GM21423 (cell line): ENCODE measurements around the gene SLC32A1.

Experiments used
- ATAC-seq: cut with Tn5 transposase; IDR thresholded peaks from one replicate; pipeline ENCODE4 v1.9.1; 2021; ENCODE audit warnings: mild to moderate bottlenecking, moderate library complexity; ENCODE audit not compliant: unreplicated experiment

SLC32A1 gene, protein sequence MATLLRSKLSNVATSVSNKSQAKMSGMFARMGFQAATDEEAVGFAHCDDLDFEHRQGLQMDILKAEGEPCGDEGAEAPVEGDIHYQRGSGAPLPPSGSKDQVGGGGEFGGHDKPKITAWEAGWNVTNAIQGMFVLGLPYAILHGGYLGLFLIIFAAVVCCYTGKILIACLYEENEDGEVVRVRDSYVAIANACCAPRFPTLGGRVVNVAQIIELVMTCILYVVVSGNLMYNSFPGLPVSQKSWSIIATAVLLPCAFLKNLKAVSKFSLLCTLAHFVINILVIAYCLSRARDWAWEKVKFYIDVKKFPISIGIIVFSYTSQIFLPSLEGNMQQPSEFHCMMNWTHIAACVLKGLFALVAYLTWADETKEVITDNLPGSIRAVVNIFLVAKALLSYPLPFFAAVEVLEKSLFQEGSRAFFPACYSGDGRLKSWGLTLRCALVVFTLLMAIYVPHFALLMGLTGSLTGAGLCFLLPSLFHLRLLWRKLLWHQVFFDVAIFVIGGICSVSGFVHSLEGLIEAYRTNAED

DNA sequence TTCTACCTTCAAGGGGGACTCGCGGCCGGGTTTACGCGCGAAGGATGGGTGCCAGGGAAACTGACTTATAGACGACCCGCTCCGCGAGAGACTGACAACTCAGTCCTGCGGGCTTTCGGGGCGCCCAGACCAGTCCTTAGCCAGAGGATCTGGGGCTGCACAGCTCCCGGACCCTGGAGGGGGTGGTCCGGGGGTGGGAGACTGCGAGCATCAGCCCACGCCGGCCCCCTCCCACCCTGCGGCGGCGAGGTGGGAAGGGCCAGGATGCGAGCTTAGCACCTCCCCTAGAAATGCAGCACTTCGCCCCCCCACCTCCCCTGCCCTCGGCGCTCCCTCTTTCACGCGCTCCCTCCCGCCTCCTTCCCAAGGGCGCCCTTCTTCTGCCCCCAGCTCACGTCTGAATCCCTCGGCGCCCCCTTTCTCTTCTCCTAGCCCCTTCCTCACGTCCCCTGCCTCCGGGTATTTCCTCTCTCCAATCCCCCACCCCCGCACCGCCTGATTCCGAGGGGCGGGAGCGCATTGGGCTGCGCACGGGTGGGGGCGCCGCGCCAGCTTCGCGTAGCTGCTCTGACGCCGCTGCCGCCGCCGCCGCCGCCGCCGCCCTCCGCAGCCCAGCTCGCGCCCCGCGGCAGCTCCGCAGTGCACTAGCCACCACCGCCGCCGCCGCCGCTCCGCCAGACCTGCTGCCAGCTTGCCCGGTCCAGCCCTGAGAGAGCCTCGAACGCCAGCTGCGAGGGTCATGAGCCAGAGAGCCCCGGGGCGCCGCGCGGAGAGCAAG is at the start of gene SLC32A1:
Gene SLC32A1, plus strand, starts transcription at position 639 of the 778 bp plus-strand sequence. CDS start 239 bp downstream, outside the sequence.
- no peak for ATAC-seq

- ATAC-seq = no peak
Measured at GRCh38 chr20:38674765-38675133, 49.5 kb upstream of the SLC32A1 start.

- ATAC-seq = no peak
Measured at GRCh38 chr20:38676576-38676975, 47.7 kb upstream of the SLC32A1 start.

DNA sequence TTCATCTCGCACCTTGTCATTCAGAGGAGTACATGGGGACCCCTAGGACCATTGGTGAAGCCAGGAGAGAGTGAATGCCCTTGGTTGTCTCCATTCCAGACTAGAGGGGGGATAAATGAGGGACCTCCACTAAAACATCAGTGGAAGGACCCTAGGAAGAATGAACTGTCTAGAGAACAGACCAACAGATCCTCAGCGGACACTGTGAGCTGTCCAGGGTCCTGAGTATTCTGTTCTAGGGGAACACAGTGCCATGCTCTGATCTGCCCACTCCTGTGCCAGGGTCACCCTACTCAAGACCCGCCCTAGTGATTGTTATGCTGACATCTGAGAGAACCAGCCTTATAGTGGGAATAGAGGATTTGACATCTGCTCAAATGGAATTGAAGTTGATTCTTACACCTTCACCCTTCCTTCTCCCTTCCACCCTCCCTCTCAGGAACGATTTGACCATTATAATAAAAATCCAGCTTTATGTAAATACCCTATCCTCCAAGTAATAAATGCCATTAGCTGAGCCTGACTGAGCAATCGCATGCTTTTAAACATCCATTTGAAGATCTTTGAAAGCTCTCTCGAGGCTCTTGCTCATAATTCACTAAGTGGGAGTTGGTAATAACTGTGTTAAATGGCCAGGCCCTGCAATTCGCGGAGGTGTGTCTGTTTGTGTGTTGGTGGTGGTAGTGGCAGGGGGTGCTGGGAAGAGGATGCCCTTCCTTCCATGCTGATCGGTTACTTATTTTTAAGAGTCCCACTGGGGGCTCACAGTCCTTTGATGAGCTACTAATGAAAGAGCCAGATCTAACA is 43.6 kb upstream of the SLC32A1 start:
- ATAC-seq = no peak

DNA sequence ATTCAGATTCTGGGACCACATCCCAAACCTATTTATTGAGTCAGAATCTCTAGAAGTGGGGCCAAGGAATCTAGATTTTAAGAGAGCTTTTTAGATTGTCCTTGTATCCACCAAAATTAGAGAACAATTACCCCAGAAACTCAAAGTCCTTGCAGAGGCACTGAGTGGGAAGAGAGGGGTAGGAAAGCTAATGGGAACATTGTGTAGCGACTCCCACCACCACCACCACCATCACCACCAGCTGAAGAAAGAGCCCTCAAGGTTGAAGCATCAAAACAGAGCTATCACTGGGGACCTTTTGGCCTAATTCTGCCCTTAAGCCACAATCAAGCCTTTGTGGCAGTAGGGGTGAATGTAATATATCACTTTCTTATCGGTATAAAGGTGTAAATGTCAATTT is 39.0 kb upstream of the SLC32A1 start:
- no peak for ATAC-seq

DNA sequence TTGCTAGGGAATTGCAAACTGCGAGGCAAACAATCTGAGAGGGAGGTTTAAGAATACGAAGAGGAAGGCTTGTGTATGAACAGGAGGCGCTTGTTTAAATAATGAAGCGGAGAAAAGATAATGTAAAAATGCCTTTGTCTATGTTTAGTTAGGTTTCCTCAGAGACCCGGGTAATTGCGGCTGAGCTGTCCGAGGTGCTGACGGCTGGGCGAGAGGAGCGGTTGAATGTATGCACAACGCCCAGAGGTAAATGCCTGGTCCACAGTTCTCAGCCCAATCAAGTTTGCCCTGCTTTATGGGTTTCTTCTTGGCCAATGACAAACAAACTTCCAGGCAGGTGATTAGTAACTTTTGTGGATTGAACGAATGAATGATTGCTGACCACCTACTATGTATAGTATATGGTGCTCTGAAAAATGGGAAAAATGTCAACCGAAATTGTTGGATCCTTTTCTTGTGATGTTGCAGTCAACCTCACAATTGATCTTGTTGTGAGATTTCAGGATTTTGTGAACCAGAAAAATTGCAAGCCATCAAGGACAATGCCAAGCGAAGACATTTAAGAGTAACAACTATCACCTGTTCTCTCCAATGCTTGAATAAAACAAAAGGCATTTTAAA is 38.3 kb upstream of the SLC32A1 start:
- no peak for ATAC-seq

GRCh38 chr20:38692436-38693411 is 31.6 kb upstream of the SLC32A1 start:
- no peak for ATAC-seq

DNA sequence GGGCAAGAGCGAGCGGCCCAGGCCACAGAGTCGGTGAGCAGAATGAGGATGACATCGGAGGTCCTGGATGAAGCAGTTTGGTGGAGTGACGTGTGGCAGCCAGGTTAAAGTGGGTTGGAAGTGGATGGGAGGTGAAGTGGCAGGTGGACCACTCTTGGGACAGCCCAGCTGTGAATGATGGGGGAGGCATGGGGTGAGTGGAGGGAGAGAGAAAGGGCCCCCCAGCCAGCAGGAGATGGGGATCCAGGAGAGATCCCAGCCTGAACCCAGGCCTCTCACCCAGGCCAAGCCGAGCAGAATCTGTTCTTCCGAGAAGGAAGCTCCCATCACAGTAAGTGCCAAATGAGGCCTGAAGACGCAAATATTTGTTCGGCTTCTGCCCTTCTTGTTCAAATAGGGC is 27.0 kb upstream of the SLC32A1 start:
- no peak for ATAC-seq

GRCh38 chr20:38698541-38698940 is 25.7 kb upstream of the SLC32A1 start:
- no peak for ATAC-seq

GRCh38 chr20:38700141-38700540 is 24.1 kb upstream of the SLC32A1 start:
- no peak for ATAC-seq

GRCh38 chr20:38700926-38701325 is 23.4 kb upstream of the SLC32A1 start:
- ATAC-seq = no peak

DNA sequence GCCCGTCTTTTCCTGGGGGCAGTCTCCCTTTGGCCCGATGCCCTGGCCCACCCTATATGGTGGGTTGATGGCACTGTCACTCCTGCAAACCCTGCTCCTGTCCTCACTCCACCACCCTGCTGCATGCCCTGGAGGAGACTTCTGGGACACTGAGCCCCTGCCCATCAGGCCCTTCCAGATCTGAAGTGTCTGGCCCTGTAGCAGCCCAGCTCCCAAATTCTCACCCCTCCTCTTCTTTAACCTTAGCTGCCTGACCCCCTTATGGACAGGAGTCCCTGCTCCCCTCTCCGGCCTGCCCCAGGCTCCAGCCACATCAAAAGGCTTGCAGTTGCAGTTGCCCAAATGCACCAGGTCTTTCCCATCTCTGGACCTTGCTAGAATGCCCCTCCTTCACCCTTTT is 20.8 kb upstream of the SLC32A1 start:
- ATAC-seq = no peak

DNA sequence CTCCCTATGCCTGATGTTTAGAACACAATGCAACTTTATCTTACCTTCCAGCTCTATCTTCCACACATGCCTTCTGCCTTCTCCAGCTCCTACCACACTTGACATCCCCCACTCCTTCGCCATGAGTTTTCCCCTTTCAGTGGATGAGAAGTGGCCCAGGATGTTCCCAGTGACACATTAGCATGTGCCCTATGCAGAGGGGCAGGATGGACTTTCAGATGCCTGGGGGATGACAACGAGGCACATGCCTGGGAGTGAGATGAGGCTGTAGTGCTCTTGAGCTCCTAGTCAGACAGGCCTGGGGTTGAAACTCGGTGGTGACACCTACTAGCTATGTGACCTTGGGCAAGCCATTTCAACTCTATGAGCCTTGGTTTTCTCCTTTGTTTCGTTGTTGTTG is 20.1 kb upstream of the SLC32A1 start:
- no peak for ATAC-seq

DNA sequence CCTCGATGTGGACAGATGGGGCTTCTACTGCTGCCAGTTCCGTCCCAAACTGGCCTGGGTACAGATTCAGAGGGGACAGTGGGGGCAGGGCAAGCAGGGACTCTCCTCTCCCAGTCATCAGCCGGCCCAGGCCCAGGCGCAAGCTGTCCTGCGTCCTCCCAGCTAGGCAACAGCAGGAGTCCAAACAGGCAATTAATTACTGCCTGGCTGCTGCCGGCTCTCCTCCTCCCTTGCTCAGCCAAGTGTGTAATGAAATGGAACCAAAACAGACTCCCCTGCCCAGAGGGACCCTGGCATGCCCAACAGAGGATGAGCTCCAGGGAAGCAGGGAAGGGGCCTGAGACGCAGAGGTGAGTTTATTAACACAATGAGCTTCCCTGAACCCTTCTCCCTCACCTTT is 17.8 kb upstream of the SLC32A1 start:
- ATAC-seq = no peak

DNA sequence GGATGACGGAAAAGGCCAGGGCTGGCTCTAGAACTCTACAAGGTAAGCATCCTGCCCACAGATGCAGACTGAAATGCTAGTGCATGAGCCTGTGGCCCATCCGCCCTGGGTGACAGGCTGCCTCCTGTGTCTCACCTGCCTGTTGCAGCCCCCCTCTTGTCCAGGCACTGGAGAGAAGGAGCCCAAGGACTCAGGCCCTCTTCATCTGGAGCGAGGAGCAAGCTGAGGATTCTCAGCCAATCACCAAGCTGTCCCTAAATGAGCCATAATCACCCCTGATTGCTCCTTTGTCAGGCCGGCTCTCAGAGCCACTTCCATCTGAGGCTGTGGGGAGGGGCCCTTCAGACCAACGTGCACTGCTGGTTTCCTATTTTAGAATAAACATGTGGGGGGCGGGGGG is 10.0 kb upstream of the SLC32A1 start:
- ATAC-seq = no peak

GRCh38 chr20:38715646-38716045 is 8.6 kb upstream of the SLC32A1 start:
- ATAC-seq = no peak

- ATAC-seq = no peak
Measured at GRCh38 chr20:38722683-38723016, 1.6 kb upstream of the SLC32A1 start.

- ATAC-seq = no peak
Measured at GRCh38 chr20:38723017-38723847, 1.1 kb upstream of the SLC32A1 start.

DNA sequence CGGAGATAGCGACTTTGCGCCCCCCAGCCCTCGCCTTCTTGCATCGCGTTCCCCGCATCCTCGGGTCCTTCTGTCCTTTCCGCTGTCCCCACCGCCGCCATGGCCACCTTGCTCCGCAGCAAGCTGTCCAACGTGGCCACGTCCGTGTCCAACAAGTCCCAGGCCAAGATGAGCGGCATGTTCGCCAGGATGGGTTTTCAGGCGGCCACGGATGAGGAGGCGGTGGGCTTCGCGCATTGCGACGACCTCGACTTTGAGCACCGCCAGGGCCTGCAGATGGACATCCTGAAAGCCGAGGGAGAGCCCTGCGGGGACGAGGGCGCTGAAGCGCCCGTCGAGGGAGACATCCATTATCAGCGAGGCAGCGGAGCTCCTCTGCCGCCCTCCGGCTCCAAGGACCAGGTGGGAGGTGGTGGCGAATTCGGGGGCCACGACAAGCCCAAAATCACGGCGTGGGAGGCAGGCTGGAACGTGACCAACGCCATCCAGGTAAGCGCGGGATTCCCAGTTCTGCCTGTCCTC is 401 bp downstream of the SLC32A1 start:
- no peak for ATAC-seq
